ENCODE measurements around the gene INVS. TPM values are rescaled to one million over a fixed set of nuclear protein-coding genes. Genes with fewer than 3 reads are reported as not detected.
"Not testable (repeated sequence)": the region's sequence is repeated elsewhere in the genome, so short reads cannot be mapped to it uniquely, and the experiment has no call there.

Gene INVS
- total RNA-seq, 1 donor from 2014 or later: 20.6 TPM

DNA sequence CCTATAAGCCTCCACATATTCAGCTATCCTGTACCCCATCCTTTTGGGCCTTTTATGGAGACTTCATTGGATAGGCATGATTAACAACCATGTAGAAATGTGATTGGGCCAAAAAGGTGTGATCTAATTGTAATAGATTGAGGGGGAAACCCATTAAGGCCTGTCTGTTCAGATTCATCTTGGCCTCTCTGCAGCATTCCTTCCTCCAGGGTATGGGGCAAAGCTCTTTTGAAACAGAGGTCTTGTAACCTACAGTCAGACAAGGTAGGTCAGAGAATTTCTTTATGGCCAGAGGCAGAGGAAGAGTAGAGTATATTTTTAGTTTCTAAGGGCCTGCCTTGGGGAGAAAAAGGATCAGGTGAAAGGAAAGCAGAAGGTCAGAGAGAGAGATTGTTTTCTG, 98.5 kb downstream of the INVS start:
- DNase-seq (ENCODE audit: low read depth in 2 of 2): no peak

DNA sequence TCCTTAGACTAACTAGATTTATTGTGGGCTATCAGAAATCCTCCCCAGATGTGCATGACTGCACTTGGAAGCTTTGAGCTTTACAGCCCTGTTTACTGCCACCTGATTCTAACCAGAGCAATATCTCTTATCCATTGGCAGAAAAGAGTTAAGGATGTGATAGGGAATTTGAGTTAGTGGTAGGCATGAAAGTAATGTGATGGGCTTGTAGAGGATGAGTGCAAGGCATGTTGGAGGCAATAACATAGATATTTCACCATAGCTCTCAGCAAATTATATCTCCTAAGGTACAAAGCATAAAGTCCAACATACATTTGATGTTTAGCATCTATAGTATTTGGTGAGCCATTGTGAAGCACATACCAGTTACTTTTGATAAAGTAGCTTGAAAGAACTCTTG, 103.8 kb downstream of the INVS start:
- no peak for DNase-seq (ENCODE audit: low read depth in 2 of 2)

DNA sequence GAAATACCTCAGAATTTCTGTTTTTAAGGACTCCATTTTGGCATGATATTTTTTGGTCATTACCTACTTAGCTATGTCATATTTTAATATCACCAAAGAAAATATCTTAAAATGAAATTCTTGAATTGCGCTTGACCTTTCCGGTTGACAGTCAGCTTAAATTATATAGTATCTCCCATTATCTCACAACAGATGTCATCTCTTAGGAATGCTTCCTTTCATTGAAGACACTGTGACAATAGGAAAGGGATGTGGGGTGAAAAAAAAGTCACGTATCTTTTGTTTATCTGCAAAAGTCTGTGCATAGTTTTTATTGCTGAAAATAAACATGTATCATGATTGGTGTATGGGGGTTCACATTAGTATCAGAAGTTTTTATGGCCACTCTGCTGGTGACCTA, 105.8 kb downstream of the INVS start:
- DNase-seq (ENCODE audit: low read depth in 2 of 2): peak in 1 of 2 donors; percentile 43

DNA sequence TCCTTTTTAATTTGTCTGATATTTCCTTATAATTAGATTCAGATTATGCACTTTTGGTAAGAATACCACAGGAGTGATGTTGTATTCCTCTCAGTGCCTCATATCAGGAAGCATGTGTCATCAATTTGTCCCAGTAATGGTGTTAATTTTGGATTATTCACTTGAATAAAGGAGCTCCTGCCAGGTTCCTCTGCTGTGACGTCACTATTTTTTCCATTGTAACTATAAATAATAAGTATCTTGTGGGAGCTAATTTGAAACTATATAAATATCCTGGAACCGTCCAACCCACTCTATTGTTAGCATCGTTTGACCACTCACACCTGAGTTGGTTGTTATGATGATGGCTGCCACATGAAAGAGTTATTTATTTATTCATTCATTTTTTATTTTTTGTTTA, 107.9 kb downstream of the INVS start:
- peak; percentile 90 to 94 for DNase-seq (ENCODE audit: low read depth in 2 of 2)

DNA sequence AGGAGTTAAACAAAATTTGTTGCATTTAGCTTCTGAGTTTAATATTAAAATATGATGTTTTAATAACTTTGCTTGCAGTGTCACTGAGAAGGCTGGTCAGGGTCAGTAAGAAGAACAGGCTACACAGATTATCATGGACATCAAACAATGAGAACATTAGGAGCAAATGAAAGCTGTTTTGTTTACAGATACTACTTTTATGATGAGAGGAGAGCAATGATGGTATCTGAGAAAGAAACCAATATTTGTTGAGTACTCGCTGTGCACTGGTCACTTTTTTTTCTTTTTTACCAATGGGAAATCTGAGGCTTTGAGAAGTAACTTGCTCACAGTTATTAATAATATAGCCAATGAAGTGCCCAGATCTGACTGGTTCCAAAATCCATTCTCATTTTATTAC, 109.6 kb downstream of the INVS start:
- no peak for DNase-seq (ENCODE audit: low read depth in 2 of 2)

DNA sequence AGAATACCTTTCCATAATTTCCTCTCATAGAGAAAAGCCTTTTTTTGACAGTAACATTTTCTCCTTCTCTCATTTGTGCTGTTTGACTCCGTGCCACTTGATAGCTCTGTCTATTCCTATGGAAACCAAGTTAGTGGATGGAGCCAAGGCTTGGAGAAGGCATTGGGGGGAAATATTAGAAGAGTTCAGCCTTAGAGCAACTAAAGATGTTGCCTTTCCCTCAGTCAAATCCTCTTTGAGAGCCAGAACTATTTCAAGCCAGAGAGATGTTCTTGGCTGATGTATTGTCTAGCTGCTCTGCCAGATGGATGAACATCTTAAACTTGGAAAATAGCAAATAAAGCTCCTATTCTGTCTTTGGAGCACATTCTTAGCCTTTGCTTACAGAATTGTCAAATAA, 112.4 kb downstream of the INVS start:
- DNase-seq (ENCODE audit: low read depth in 2 of 2): no peak

DNA sequence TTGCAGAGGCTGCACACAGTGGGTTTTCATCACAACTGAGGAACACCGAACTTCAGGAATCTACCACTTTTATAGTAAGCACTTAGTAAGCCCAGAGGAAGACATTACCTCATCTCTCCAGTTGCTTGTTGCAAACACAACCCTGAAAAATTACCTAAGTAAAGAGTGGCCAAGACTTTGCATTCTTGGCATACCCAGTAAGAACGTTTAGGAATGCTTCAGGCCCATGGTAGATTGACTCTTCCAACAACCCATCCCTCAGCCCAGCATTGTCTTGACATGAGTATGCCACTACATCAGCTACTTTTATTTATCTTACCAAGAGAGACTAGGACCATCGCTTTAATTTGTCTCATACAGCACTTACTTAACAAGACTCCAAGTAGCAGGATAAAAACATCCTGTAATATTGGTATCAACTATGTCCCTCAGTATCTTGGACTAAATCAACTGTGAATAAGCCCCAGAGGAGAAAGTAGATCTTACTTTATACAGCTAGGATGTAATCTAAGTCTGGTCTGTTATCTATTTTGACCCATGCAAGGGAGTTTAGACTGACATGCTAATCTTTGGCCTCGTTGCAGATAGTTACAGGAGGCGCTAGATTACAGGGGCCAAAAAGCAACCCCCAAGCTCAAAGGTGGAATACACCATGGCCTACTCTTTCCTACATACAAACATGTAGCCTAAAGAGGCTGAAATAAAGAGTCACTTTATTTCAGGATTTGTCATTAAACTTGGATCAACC, 114.9 kb downstream of the INVS start:
- peak in 1 of 2 donors; percentile 7 for DNase-seq (ENCODE audit: low read depth in 2 of 2)

DNA sequence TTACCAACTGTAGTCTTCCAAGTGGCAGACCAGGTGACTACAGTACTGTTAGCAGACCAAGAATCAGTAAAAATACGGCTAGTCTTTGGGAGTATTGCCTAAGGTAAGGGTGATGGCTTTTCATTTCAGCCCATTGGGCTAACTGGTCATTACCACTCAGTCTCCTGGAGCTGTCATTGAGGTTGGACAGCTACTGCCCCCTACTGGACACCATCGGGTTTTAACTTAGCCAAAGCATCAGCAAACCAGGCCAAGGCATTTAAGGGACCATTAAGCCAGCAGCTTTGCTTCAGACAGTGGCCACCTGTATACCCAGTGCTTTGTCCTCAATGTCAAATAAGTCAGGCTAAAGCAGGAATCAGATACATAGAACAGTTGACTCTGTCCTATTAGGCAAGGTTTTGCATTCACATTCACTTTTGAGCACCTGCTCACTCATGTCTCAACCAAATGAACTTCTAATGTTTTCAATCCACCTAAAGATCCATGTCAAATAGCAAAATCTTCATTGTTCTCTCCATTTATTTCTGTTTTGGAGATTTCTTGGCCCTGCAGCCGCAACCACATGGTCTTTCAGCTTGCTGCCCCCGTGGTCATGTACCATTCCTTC, 117.2 kb downstream of the INVS start:
- DNase-seq (ENCODE audit: low read depth in 2 of 2): peak; percentile 77 to 78

DNA sequence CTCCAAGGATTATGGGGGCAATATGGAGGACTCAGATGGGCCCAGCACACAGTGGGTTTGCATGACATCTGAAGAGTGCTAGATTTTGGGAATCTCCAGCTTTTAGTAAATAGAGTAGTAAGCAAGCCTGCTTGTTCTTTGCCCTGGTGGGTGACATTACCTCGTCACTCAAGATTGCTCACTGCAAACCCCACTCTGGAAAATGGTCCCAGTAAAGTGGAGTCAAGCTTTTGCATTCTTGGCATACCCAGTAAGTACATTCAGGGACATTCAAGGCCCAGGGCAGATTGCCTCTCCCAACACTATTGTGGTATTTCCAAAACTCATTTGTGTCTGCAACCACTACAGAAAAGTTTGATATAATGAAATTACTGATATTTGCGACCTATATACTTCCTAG, 118.5 kb downstream of the INVS start:
- no peak for DNase-seq (ENCODE audit: low read depth in 2 of 2)

DNA sequence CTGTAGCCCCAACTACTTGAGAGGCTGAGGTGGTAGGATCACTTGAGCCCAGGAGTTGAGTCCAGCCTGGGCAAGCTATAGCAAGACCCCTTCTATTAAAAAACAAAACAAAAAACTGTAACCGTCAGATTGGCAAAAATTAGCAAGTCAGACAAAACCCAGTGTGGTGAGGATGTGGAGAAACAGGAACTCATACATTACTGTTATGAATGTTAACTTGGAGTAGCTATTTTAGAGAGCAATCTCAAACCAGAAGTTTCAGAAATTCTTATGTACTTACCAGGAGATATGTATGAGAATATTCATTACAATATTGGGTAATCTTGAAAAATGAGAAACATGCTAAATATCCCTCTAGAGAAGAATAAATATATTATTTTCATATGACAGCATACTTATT, 120.3 kb downstream of the INVS start:
- no peak for DNase-seq (ENCODE audit: low read depth in 2 of 2)

DNA sequence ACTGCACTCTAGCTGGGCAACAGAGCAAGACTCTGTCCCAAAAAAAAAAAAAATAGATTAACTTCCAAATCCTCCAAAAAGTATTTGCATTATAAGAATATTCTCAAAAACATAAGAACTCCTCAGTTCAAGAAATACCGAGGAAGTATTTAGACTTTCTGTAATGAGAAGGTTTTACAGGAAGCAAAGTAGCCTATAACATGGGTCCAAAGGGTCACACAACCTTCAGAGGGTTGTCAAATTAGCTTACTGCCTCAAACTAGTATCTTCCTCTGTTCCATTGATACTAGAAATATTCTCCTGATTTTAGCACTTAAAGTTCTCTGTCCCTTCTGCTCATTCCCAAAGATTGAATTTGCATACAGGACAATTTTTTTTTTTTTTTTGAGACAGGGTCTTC, 121.9 kb downstream of the INVS start:
- no peak for DNase-seq (ENCODE audit: low read depth in 2 of 2)

DNA sequence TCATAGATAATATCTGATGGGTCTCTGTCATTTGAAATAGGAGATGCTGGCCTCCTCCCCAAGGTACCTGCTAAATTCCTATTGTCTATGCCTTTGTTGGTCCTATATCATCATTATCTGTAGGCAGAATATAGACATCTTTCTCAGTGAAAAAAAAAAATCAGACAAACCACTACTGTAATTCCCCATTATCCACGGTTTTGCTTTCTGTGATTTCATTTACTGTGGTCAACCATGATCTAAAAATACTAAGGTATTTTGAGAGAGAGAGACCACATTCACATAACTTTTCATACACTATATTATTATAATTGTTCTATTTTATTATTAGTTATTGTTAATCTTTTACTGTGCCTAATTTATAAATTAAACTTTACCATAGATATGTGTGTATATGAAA, 122.5 kb downstream of the INVS start:
- DNase-seq (ENCODE audit: low read depth in 2 of 2): no peak

DNA sequence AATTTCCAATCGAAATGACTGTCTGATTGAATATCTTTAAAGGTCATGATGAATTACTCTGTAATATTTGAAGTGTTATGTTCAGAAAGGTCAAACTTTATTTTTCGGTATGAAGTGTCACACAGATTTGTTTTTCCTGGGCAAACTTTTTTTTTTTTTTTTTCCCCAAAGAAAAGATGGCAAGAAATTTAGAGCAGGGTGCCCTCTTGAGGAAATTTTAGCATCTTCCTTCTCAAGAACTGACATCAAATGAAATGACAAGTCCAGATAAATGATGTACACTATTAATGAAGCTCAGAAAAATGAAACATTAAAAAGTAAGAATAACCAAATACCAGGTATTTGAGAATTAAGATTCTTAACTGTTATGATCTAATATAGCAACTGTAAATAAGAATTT, 123.6 kb downstream of the INVS start:
- peak in 1 of 2 donors; percentile 45 for DNase-seq (ENCODE audit: low read depth in 2 of 2)

DNA sequence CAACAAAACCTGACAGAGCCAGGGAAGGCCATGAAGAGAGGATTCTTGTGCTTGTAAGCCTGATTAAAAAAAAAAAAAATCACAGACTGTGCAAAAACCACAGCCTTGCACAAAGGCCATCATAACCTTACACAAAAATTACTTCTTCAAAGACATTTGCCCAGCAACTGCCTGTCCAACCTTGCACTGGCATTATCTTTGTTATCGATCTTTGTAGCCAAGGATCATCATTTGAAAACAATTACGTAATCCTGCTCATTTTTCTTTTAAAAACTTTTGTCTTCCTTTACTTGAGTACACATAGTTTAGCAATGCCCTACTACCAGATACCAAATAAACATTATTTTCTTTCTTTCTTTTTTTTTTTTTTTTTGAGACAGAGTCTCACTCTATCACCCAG, 128.6 kb downstream of the INVS start:
- DNase-seq (ENCODE audit: low read depth in 2 of 2): no peak

DNA sequence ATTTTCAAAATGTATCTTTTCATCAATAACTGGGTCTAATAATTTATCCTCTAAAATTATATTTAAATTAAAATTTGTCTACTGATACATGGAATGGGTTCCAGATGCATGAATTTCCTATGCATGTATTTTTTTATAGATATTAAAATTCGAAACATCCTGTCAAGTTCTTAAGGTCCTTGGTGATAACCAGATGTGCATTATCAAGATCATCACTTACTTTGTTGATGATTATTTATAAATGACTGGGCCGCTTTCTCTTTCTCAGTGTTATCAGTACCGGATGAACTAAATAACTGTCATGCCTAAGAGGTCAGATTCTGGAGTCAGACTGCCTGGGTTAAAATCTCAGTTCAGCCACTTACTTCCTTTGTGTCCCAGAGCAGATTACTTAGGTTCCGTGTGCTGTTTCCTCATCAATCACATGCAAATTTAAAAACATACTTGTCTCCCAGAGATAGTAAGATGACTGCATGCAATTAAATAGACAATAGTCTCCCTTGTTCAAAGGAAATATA, 129.4 kb downstream of the INVS start:
- DNase-seq (ENCODE audit: low read depth in 2 of 2): no peak

DNA sequence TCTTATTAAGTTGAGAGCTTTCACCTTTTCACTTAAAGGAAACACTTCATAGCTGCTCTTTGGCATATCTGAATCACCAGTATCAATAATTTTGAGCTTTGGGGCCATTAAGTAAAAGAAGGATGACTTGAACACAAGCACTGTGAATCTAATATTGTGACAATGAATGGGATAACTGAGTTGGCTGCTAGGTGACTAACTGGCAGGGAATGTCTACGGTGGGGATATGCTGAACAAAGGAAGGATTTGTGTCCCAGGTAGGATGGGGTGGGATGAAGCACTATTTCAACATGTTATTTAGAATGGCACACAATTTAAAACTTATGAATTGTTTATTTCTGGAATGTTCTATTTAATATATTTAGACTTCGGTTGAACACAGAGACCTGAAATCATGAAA, 130.1 kb downstream of the INVS start:
- no peak for DNase-seq (ENCODE audit: low read depth in 2 of 2)

DNA sequence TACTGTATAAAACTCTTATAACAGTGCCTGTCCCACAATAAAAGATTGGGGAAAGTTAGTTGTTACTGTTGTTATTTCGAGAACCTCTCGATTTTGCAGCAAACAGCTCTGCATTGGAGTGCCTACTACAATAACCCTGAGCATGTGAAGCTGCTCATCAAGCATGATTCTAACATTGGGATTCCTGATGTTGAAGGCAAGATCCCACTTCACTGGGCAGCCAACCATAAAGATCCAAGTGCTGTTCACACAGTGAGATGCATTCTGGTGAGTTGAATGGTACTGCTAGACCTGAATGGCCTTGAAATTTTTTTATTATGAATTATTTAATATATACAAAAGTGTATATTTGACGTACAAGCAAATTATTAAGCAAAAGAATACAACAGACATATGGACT, 130.5 kb downstream of the INVS start:
- no peak for DNase-seq (ENCODE audit: low read depth in 2 of 2)

DNA sequence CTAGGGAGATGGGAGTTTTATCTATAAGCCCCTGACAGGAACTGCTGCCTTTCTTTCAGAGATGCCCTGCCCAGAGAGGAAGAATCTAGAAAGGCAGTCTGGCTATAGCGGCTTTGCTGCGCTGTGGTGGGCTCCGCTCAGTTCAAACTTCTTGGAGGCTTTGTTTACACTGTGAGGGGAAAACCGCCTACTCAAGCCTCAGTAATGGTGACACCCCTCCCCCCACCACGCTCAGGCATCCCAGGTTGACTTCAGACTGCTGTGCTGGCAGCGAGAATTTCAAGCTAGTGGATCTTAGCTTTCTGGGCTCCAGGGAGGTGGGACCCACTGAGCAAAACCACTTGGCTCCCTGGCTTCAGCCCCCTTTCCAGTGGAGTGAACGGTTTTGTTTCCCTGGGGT, 137.9 kb downstream of the INVS start:
- not testable (repeated sequence) for DNase-seq (ENCODE audit: low read depth in 2 of 2)

DNA sequence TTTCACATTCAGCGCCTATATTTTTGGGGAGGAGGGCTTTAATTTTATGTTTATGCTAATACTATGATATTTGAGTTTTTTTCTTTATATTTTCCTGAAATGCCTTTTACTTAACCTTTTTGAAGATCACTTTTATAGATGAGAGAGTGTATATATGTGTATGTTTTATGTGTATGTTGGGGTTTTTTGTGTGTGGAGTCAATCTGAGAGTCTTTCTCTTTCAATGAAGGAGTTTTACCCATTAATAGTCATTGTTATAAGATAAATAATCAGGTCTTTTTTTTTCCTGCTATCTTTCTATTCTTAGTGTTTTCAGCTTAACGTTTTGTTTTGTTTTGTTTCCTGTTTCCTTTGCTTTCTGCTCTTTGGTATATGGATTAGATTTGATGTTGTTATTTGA, 141.5 kb downstream of the INVS start:
- DNase-seq (ENCODE audit: low read depth in 2 of 2): no peak

DNA sequence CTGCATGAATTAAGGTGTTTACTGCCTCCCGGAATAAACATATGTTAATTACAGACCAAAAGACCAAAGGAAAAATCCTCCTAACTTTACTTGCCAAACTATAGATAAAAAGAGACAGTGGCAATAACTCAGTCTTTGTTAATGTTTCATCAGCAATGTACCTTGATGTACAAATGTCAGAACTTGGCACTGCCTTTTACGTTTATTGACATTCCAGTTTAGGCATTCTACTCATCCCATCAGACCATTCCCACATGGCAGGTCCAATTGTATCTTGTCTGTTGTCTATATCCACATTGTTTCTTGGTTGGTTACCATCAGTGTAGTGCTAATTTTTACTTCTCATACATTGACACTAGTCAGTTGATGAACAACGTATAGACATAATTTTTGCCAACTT, 168.2 kb downstream of the INVS start:
- no peak for DNase-seq (ENCODE audit: low read depth in 2 of 2)

DNA sequence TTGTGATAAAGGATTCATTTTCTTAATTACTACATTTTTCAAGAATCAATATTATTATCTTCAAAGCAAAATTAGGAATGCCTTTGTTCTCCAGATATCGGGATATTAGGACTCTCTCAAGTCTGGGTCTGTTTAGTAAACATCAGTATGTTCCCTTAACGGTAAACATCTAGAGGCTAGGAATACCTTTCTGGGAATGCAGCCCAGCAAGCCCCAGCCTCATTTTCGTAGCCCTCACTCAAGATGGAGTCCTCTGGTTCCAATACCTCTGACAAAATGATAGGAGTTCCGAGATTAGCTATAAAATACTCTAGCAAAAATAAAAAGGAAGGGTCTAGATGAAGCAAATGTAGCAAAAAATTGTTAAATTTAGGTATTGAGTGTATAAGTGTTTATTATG, 169.2 kb downstream of the INVS start:
- no peak for DNase-seq (ENCODE audit: low read depth in 2 of 2)

DNA sequence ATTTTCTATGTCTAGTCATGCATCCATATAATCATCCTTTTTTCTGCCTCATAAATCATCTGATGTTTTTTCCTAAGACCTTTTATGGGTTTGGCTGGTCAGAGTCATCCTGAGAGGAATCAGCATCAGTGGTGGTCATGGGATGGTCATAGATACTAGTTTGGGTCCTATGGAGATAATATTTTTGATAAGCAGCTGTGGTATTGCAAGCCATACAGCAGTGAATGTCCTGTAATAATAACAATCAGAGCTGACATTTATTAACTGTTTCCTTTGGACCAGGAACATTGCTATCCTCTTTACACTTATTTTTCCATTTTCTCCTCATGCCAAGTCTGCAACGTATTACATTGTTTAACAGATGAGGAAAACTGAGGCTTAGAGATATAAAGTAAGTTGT, 170.6 kb downstream of the INVS start:
- DNase-seq (ENCODE audit: low read depth in 2 of 2): peak in 1 of 2 donors; percentile 91
